PC-9 (cell line): ENCODE results near the gene CEP135. TPM values are rescaled to one million over a fixed set of nuclear protein-coding genes. Genes with fewer than 3 reads are reported as not detected.

Experiments used
- BruUV-seq: library from RNA; stranded (reverse); fragments of 400-500 nt; replicated peaks from 2 replicates; lab custom pipeline; 2021; lab: Mats Ljungman, UMichigan
- CTCF ChIA-PET: fragments of 300-600 bp; sonication (Branson Sonifier 250); formaldehyde crosslinking; loops from one replicate; lab custom pipeline; 2022; ENCODE audit warnings: antibody characterized with exemption; lab: Charles Lee
- POLR2A ChIA-PET: fragments of 300-600 bp; sonication (Branson Sonifier 250); formaldehyde crosslinking; loops from one replicate; lab custom pipeline; 2022; ENCODE audit warnings: antibody characterized with exemption; ENCODE audit not compliant: unreplicated experiment; lab: Charles Lee
- DNase-seq, 2 experiments: peaks; one replicate each; pipeline versions ENCODE4 v3.0.0 to v3.0.0-alpha.2; 2015 to 2022; ENCODE audit warnings: mixed read lengths in 1 of 2
- H2AFZ ChIP-seq: fragments of 200-600 bp; sonication (generic); 2 replicates; pipeline ENCODE4 v1.8.1; 2017; ENCODE audit warnings: antibody characterized with exemption
- H3F3A ChIP-seq: fragments of 200-600 bp; sonication (generic); 2 replicates; pipeline ENCODE4 v1.8.1; 2017; ENCODE audit warnings: antibody characterized with exemption, mild to moderate bottlenecking, low read depth; ENCODE audit not compliant: insufficient read depth
- H3K27ac ChIP-seq: fragments of 200-600 bp; sonication (generic); 2 replicates; pipeline ENCODE4 v1.6.1; 2016; ENCODE audit warnings: mixed run types
- H3K27me3 ChIP-seq: fragments of 200-600 bp; sonication (generic); 2 replicates; pipeline ENCODE4 v1.6.1; 2016; ENCODE audit warnings: low read depth, mixed run types; ENCODE audit not compliant: insufficient read depth
- H3K36me3 ChIP-seq: fragments of 200-600 bp; sonication (generic); 2 replicates; pipeline ENCODE4 v1.6.1; 2016; ENCODE audit warnings: low read depth, mixed run types
- H3K4me1 ChIP-seq: fragments of 200-600 bp; sonication (generic); replicated peaks from 2 replicates; pipeline ENCODE4 v1.6.1; 2016; ENCODE audit warnings: mixed run types; ENCODE audit not compliant: insufficient read depth
- H3K4me2 ChIP-seq: fragments of 200-600 bp; sonication (generic); 2 replicates; pipeline ENCODE4 v1.6.1; 2017; ENCODE audit warnings: mixed run types
- H3K4me3 ChIP-seq: fragments of 200-600 bp; sonication (generic); 2 replicates; pipeline ENCODE4 v1.6.1; 2016; ENCODE audit warnings: mixed run types
- H3K79me2 ChIP-seq: fragments of 200-600 bp; sonication (generic); 2 replicates; pipeline ENCODE4 v1.6.1; 2017; ENCODE audit warnings: low read depth, mixed run types
- H3K9me2 ChIP-seq: fragments of 200-600 bp; sonication (generic); 2 replicates; pipeline ENCODE4 v1.8.1; 2017; ENCODE audit warnings: mild to moderate bottlenecking; ENCODE audit not compliant: insufficient read depth
- H3K9me3 ChIP-seq: fragments of 200-600 bp; sonication (generic); 2 replicates; pipeline ENCODE4 v1.8.1; 2016; ENCODE audit warnings: low read depth; ENCODE audit not compliant: insufficient read depth
- H4K20me1 ChIP-seq: fragments of 200-600 bp; sonication (generic); 2 replicates; pipeline ENCODE4 v1.8.1; 2017; ENCODE audit not compliant: insufficient read depth
- EZH2 ChIP-seq: fragments of 200-600 bp; sonication (generic); IDR thresholded peaks from 2 replicates; pipeline ENCODE4 v1.8.0; 2017; ENCODE audit warnings: antibody characterized with exemption, low read depth
- intact Hi-C: fragments of 100-400 bp; cut with micrococcal nuclease; formaldehyde crosslinking; loops from one replicate; pipeline ENCODE4 v1.10.0; 2022; ENCODE audit not compliant: unreplicated experiment
- total RNA-seq: library from RNA; stranded (reverse); gene quantifications from 2 replicates; pipeline ENCODE4 v1.2.3, GENCODE V29; 2021
- TF ChIP-seq, protein P1 (sequence below): fragments of 200-600 bp; sonication (generic); conservative IDR thresholded peaks from 2 replicates; pipeline ENCODE4 v1.6.1; 2017; ENCODE audit warnings: mixed run types, antibody characterized with exemption, mild to moderate bottlenecking, moderate library complexity

CEP135 gene
- total RNA-seq, 1 experiment from 2014 or later = 8.8 TPM

DNA sequence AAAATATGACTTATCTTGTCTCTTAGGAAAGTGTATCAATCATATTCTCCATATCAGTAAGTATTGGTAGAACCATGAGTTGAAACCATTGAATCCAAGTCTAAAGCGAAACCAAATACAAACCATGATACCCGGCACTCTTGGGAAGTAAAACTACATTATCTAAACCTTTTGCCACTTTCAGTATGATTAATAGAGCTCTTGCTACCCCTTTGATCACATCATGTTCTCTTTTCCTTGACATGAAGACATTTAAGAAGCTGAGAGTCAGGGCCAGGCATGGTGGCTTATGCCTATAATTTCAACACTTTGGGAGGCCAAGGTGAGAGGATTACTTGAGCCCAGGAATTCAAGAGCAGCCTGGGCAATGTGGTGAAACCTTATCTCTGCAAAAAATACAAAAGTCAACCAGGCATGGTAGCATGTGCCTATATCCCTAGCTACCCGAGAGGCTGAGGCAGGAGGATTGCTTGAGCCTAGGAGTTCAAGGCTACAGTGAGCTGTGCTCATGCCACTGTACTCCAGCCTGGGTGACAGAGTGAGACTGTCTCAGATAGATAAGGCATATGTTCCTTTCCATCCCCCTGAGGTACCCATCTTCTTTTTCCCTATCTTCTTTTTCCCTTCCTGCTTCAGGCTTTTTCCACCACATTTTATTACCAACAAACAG lies 45.4 kb downstream of the CEP135 start:
- Histone ChIP-seq H3K27ac (no peak overlapping the region), H3K4me1 (no peaks in the 10 kb centered on the region), H3K9me3 (no peaks in the 10 kb centered on the region), H3K36me3 (no peaks in the 10 kb centered on the region), H3K4me3 (no peak overlapping the region), H3K9me2 (no peaks in the 10 kb centered on the region), H3K79me2 (no peaks in the 10 kb centered on the region), H2AFZ (no peak overlapping the region), H3K27me3 (no peaks in the 10 kb centered on the region), H3F3A (no peaks in the 10 kb centered on the region), H3K4me2 (no peak overlapping the region), H4K20me1 (no peaks in the 10 kb centered on the region)
- ChIA-PET CTCF (interaction anchor here (0.7 kb wide), 1 partner anchor 250 kb away, joined by 3 read pairs; no protein-coding TSS in a partner anchor), POLR2A (no interaction called here)
- BruUV-seq = no TSS peak
- intact Hi-C loops = no loop called here
- no peak for DNase-seq
- TF ChIP-seq EZH2 = no peak
- TF ChIP-seq, protein P1, sequence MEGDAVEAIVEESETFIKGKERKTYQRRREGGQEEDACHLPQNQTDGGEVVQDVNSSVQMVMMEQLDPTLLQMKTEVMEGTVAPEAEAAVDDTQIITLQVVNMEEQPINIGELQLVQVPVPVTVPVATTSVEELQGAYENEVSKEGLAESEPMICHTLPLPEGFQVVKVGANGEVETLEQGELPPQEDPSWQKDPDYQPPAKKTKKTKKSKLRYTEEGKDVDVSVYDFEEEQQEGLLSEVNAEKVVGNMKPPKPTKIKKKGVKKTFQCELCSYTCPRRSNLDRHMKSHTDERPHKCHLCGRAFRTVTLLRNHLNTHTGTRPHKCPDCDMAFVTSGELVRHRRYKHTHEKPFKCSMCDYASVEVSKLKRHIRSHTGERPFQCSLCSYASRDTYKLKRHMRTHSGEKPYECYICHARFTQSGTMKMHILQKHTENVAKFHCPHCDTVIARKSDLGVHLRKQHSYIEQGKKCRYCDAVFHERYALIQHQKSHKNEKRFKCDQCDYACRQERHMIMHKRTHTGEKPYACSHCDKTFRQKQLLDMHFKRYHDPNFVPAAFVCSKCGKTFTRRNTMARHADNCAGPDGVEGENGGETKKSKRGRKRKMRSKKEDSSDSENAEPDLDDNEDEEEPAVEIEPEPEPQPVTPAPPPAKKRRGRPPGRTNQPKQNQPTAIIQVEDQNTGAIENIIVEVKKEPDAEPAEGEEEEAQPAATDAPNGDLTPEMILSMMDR = no peak

- no TSS peak for BruUV-seq
- DNase-seq = no peak
- no peak overlapping the region for H3K4me2 ChIP-seq
- no peaks in the 10 kb centered on the region for H3K27me3 ChIP-seq
- POLR2A ChIA-PET = no interaction called here
- H3F3A ChIP-seq = no peaks in the 10 kb centered on the region
- no peaks in the 10 kb centered on the region for H3K4me1 ChIP-seq
- H3K4me3 ChIP-seq = no peak overlapping the region
- CTCF ChIA-PET = no interaction called here
- H2AFZ ChIP-seq = no peak overlapping the region
- intact Hi-C loops = no loop called here
- no peaks in the 10 kb centered on the region for H3K9me2 ChIP-seq
- H3K79me2 ChIP-seq = no peaks in the 10 kb centered on the region
- TF ChIP-seq, protein P1 = no peak
- no peaks in the 10 kb centered on the region for H3K9me3 ChIP-seq
- H3K27ac ChIP-seq = no peak overlapping the region
- no peaks in the 10 kb centered on the region for H4K20me1 ChIP-seq
- no peaks in the 10 kb centered on the region for H3K36me3 ChIP-seq
These were observed 47.9 kb downstream of the CEP135 start for GRCh38 chr4:55996646-55997045.

DNA sequence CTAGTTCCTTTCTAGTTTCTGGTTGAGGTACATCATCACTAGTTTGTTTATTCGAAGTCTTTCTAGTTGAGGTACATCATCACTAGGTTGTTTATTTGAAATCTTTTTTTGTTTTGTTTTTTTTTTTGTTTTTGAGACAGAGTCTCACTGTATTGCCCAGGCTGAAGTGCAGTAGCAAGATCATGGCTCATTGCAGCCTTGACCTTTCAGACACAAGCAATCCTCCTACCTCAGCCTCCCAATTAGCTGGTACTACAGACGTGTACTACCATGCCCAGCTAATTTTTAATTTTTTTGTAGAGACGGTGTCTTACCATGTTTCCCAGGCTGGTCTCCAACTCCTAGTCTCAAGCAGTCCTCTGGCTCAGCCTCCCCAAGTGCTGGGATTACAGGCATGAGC lies 54.9 kb downstream of the CEP135 start:
- H3F3A ChIP-seq = no peaks in the 10 kb centered on the region
- ChIA-PET POLR2A (no interaction called here), CTCF (no interaction called here)
- no peaks in the 10 kb centered on the region for H3K4me1 ChIP-seq
- no peak for DNase-seq
- H3K9me3 ChIP-seq = no peaks in the 10 kb centered on the region
- BruUV-seq = no TSS peak
- H3K79me2 ChIP-seq = no peaks in the 10 kb centered on the region
- H3K27ac ChIP-seq = no peak overlapping the region
- H3K36me3 ChIP-seq = no peaks in the 10 kb centered on the region
- no peak overlapping the region for H3K4me3 ChIP-seq
- H3K27me3 ChIP-seq = no peaks in the 10 kb centered on the region
- no peak overlapping the region for H3K4me2 ChIP-seq
- TF ChIP-seq EZH2 = no peak
- TF ChIP-seq, protein P1 = no peak
- no peaks in the 10 kb centered on the region for H4K20me1 ChIP-seq
- no peaks in the 10 kb centered on the region for H3K9me2 ChIP-seq
- H2AFZ ChIP-seq = no peak overlapping the region
- intact Hi-C loops = no loop called here
